Astrocyte of the spinal cord (primary cell): Measurements from ENCODE around the gene FOXO3.

Experiments
- DNase-seq: peaks from one replicate; pipeline ENCODE4 v3.0.0; 2011; ENCODE audit warnings: low read depth, low spot score
- H3K4me3 ChIP-seq: 2 replicates; pipeline ENCODE4 v1.5.1; 2011; ENCODE audit warnings: low read depth, mild to moderate bottlenecking, low read length, moderate library complexity
- CTCF ChIP-seq: IDR thresholded peaks from 2 replicates; pipeline ENCODE4 v1.5.1; 2012; ENCODE audit warnings: low read depth, mild to moderate bottlenecking, low read length, inconsistent platforms
- in situ Hi-C: cut with HindIII; loops from 2 replicates; pipeline ENCODE4 v1.10.0; 2017; ENCODE audit warnings: low sequenced_read_pairs

FOXO3 gene

GRCh38 chr6:108686896-108687295 lies 126.2 kb downstream of the FOXO3 start:
- no peak for DNase-seq
- no peak overlapping the region for H3K4me3 ChIP-seq
- in situ Hi-C loops = no loop called here
- no peak for TF ChIP-seq CTCF

GRCh38 chr6:108687921-108688320 lies 127.2 kb downstream of the FOXO3 start:
- DNase-seq = no peak
- no peak overlapping the region for H3K4me3 ChIP-seq
- TF ChIP-seq CTCF = no peak
- in situ Hi-C loops = no loop called here

GRCh38 chr6:108689272-108690161 lies 128.8 kb downstream of the FOXO3 start:
- no peak overlapping the region for H3K4me3 ChIP-seq
- DNase-seq = peak; percentile 65
- no peak for TF ChIP-seq CTCF
- in situ Hi-C loops = no loop called here

- no peak overlapping the region for H3K4me3 ChIP-seq
- in situ Hi-C loops = no loop called here
- TF ChIP-seq CTCF = no peak
- no peak for DNase-seq
These were observed 129.8 kb downstream of the FOXO3 start for GRCh38 chr6:108690326-108691049.

- in situ Hi-C loops = no loop called here
These were observed 132.9 kb downstream of the FOXO3 start for GRCh38 chr6:108693430-108694154.

More at GRCh38 chr6:108693430-108694154, 132.9 kb downstream of the FOXO3 start:
- no peak overlapping the region for H3K4me3 ChIP-seq
- no peak for TF ChIP-seq CTCF
- DNase-seq = no peak
